GM10266 (cell line): ENCODE results near the gene DNAJC22.
A peak's percentile ranks its signal among the peaks of the same experiment; 100 is the strongest.
"Not testable (repeated sequence)": the region's sequence is repeated elsewhere in the genome, so short reads cannot be mapped to it uniquely, and the experiment has no call there.

Experiments used
- DNase-seq: peaks from one replicate; pipeline ENCODE4 v3.0.0; 2012; ENCODE audit errors: extremely low spot score
- CTCF ChIP-seq: IDR thresholded peaks from 2 replicates; pipeline ENCODE4 v1.5.1; 2012; ENCODE audit warnings: mild to moderate bottlenecking, low read depth; ENCODE audit not compliant: control insufficient read depth, insufficient read depth; ENCODE audit errors: missing control alignments

DNAJC22 gene

GRCh38 chr12:49346659-49347310 lies at the start of gene DNAJC22:
Gene DNAJC22 (plus strand): TSS chr12:49346888. CDS start chr12:49348873, 1,985 bp downstream.
- peak; percentile 78 for DNase-seq
- no peak for TF ChIP-seq CTCF

GRCh38 chr12:49297695-49298060 lies 49.0 kb upstream of the DNAJC22 start:
- no peak for TF ChIP-seq CTCF
- DNase-seq: no peak

GRCh38 chr12:49298160-49298559 lies 48.5 kb upstream of the DNAJC22 start:
- no peak for TF ChIP-seq CTCF
- DNase-seq: no peak

GRCh38 chr12:49301760-49302159 lies 44.9 kb upstream of the DNAJC22 start:
- no peak for TF ChIP-seq CTCF
- no peak for DNase-seq

GRCh38 chr12:49304161-49304560 lies 42.5 kb upstream of the DNAJC22 start:
- no peak for DNase-seq
- TF ChIP-seq CTCF: no peak

GRCh38 chr12:49305762-49306510 lies 40.8 kb upstream of the DNAJC22 start:
- no peak for TF ChIP-seq CTCF
- DNase-seq: no peak

- no peak for DNase-seq
- no peak for TF ChIP-seq CTCF
These were observed 37.3 kb upstream of the DNAJC22 start for GRCh38 chr12:49309386-49309785.

GRCh38 chr12:49310451-49311000 lies 36.2 kb upstream of the DNAJC22 start:
- DNase-seq: not testable (repeated sequence)
